GM19324 (cell line): ENCODE results near the gene TDP1.
"Not testable (repeated sequence)": the region's sequence is repeated elsewhere in the genome, so short reads cannot be mapped to it uniquely, and the experiment has no call there.

Experiments used
- ATAC-seq: cut with Tn5 transposase; IDR thresholded peaks from one replicate; pipeline ENCODE4 v1.9.1; 2021; ENCODE audit warnings: mild to moderate bottlenecking, moderate library complexity; ENCODE audit not compliant: unreplicated experiment, low FRiP score

The TDP1 gene

GRCh38 chr14:89986462-89987160, 30.9 kb downstream of the TDP1 start:
- ATAC-seq: no peak

DNA sequence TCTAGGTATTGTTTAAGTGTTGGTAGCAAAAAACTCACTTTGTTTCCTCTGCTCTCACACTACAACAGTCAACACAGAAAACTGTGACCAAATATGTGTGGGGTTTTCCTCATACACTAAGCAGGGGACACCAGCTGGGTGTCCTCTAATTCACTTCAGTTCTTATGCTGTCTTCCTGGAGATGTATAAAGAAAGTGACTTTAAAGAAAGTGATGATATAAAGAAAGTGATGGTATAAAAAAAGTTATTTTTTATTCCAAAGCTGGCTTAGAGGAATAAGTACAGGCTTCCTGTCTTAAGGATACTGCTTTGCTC, 31.4 kb downstream of the TDP1 start:
- no peak for ATAC-seq

DNA sequence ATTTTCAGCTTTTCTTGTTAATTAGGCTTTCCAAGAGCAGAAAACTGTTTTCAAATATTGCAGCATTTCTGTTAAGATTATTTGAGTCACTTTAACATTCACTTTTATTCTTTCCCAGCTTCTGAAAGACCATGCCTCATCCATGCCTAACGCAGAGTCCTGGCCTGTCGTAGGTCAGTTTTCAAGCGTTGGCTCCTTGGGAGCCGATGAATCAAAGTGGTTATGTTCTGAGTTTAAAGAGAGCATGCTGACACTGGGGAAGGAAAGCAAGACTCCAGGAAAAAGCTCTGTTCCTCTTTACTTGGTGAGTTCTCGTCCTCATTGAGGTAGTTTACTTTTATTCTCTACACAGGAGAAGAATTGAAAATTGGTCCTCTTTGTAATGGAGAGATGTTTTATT, 33.1 kb downstream of the TDP1 start:
- ATAC-seq: no peak

- no peak for ATAC-seq
Measured at GRCh38 chr14:89990218-89990617, 34.5 kb downstream of the TDP1 start.

- no peak for ATAC-seq
Measured at GRCh38 chr14:89990623-89991275, 35.0 kb downstream of the TDP1 start.

- no peak for ATAC-seq
Measured at GRCh38 chr14:89992273-89992672, 36.5 kb downstream of the TDP1 start.

GRCh38 chr14:89996963-89997362, 41.2 kb downstream of the TDP1 start:
- no peak for ATAC-seq

DNA sequence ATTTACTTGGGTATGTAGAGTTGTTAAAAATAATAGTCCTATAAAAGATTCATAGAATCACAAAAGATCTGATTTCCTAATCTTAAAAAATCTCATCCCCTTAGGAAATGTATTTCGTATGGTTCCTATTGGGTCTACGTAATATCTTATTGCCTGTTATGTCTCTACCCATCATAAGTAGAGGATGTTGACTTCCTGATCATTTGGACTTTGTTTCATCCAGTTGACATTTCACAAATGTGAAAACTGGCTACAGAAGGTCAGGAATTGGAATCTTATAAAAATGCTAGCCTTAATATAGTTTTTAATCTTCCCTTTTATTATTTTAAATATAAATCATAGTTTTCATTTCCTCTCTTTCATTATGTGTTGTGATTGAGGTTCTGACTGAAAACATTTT, 45.2 kb downstream of the TDP1 start:
- ATAC-seq: no peak

GRCh38 chr14:90003526-90004307, 48.0 kb downstream of the TDP1 start:
- no peak for ATAC-seq

DNA sequence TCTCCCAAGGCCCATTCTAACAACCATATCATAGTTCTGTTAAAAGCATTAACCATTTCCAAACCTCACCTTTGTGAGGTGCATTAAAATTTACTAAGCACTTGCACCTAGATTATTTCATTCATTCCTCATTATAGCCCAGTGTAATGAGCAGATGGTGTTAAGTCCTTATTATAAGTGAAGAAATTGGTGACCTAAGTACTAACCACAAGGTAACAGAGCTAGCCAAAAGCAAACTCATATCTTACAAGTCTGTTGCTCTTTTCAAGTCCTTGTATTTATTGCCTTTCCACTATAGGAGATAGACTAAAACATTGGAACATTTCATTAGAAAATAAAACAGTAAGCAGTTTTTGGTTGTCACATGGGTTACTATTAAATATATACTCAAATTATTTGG, 49.7 kb downstream of the TDP1 start:
- no peak for ATAC-seq

- no peak for ATAC-seq
Measured at GRCh38 chr14:90005939-90006530, 50.3 kb downstream of the TDP1 start.

- no peak for ATAC-seq
Measured at GRCh38 chr14:90017371-90017770, 61.6 kb downstream of the TDP1 start.

- no peak for ATAC-seq
Measured at GRCh38 chr14:90019824-90020523, 64.2 kb downstream of the TDP1 start.

DNA sequence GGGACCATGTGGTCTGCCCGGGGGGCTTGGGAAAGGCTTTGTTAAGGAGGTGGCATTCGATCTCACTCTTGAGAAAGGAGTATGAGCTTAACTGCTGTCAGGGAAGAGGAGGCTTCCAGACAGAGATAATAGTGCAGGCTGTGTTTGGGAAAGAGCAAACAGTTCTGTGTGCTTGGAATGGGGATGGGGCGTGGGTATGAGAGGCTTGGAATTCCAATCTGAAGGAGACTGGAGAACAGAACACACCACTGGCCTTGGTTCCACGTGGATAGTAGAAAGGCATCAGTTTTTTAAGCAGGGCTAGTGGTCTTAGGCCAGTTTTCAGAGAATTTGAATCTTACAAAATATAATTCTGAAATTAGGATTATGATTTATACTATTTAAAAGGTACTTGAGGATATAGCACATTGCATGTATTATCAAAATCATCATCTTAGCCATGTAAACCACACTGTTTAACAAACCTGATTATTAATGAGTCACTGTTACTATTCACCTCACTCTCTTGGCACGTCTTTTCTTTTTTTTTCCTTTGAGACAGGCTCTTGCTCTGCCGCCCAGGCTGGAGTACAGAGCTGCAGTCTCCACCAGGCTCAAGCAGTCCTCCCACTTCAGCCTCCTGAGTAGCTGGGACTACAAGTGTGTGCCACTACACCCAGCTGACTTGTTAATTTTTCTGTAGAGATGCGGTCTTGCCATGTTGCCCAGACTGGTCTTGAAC, 67.6 kb downstream of the TDP1 start:
- ATAC-seq: no peak

GRCh38 chr14:90024910-90025309, 69.2 kb downstream of the TDP1 start:
- no peak for ATAC-seq

- ATAC-seq: not testable (repeated sequence)
Measured at GRCh38 chr14:90026608-90027007, 70.9 kb downstream of the TDP1 start.

DNA sequence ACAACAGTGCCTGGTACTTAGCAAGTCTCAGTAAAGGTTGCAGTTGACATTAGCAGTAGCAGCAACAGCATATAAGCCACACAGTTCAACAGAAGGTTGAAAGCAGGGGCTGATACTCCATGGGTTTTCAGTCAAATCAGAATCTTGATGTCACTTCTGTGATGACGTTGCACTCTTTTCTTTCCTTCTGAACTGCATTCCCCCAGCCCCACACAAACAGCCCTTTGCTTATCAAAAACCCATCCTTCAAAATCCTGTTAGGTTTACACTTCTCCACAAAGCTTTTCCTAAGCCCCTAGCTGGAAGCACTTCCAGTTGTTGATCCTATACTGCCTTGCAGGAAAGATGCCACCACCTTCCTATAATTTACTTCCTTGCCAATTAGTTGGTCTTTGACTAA, 72.1 kb downstream of the TDP1 start:
- ATAC-seq: no peak

- ATAC-seq: no peak
Measured at GRCh38 chr14:90034156-90034555, 78.4 kb downstream of the TDP1 start.

DNA sequence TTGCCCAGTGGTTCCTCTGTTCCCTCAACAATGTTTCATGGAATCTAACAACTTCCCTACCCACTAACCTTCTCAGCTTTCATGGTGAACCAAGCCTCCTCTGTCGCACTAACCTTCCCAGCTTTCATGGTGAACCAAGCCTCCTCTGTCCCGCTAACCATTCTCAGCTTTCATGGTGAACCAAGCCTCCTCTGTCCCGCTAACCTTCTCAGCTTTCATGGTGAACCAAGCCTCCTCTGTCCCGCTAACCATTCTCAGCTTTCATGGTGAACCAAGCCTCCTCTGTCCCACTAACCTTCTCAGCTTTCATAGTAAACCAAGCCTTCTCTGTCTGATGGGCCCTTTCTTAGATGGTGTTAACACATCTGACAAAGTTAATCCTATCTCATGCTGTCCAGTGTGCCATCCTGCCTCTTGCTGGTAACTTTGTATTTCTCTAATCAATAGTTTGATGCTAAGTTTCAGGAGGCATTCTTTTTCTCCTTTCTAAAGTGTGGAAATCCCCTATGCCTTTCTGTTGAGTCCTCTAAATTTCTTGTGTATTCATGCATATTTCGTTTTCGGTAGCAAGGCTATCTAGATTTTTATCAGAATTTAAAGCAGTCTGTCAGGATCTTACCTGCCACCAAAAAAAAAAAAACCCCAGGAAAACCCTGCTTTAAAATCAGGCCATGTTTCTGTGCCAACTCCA, 79.3 kb downstream of the TDP1 start:
- no peak for ATAC-seq
